ENCODE results near the gene SGCD.

Gene SGCD

GRCh38 chr5:156361436-156362109 lies 34.6 kb downstream of the SGCD start:
- TF ChIP-seq, protein P1, sequence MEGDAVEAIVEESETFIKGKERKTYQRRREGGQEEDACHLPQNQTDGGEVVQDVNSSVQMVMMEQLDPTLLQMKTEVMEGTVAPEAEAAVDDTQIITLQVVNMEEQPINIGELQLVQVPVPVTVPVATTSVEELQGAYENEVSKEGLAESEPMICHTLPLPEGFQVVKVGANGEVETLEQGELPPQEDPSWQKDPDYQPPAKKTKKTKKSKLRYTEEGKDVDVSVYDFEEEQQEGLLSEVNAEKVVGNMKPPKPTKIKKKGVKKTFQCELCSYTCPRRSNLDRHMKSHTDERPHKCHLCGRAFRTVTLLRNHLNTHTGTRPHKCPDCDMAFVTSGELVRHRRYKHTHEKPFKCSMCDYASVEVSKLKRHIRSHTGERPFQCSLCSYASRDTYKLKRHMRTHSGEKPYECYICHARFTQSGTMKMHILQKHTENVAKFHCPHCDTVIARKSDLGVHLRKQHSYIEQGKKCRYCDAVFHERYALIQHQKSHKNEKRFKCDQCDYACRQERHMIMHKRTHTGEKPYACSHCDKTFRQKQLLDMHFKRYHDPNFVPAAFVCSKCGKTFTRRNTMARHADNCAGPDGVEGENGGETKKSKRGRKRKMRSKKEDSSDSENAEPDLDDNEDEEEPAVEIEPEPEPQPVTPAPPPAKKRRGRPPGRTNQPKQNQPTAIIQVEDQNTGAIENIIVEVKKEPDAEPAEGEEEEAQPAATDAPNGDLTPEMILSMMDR (IDR thresholded peaks at IDR 0.05; ENCODE audit: insufficient read depth, low read length, poor library complexity, severe bottlenecking) = no peak
- no peak overlapping the region for H3K4me3 ChIP-seq (replicated peaks; ENCODE audit: low read depth, low read length)
- H3K27me3 ChIP-seq (replicated peaks; ENCODE audit: control insufficient read depth, insufficient read depth, low read length) = no peaks in the 10 kb centered on the region
- no peaks in the 10 kb centered on the region for H3K36me3 ChIP-seq (ENCODE audit: control insufficient read depth, insufficient read depth, low read length)
- DNase-seq (ENCODE audit: extremely low read depth, insufficient read length) = no peak

DNA sequence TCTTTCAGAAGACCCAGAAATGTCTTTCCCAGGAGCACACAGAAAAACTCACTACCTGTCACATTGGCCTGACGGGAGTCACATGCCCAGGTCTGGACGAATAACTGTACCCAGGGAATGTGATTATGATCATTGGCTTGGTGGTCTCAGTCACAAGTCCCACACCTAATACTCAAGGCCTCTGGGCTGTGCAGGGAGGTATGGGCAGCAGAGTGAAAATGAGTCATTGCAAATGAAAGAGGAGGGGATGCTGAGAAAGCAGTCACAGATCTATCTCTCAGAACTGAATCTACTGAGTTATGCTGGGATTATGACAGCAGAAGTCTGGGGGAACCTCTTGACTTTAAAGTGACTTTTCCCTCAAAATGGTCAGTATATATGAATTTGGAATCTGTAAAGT lies 36.9 kb downstream of the SGCD start:
- DNase-seq (ENCODE audit: extremely low read depth, insufficient read length) = no peak
- H3K36me3 ChIP-seq (ENCODE audit: control insufficient read depth, insufficient read depth, low read length) = no peaks in the 10 kb centered on the region
- no peaks in the 10 kb centered on the region for H3K27me3 ChIP-seq (replicated peaks; ENCODE audit: control insufficient read depth, insufficient read depth, low read length)
- no peak overlapping the region for H3K4me3 ChIP-seq (replicated peaks; ENCODE audit: low read depth, low read length)
- TF ChIP-seq, protein P1 (IDR thresholded peaks at IDR 0.05; ENCODE audit: insufficient read depth, low read length, poor library complexity, severe bottlenecking) = no peak

DNA sequence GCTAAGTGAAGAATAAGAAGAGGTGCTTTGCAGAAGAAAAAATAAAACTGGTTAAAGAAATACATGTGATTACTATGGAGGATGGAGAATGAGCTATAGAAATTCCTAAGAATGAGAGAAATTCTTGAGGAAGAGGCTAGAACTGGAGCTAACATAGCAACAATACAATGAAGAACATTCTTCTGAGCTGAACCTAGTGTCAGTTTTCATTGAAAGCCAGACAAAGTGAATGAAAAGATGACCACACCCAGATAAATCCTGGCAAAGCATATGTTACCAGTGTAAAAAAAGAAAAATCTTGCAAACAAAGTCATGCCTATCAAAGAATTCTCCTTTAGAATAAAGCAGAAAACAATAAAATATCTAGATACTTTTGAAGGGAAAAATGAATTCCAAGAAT lies 39.6 kb downstream of the SGCD start:
- TF ChIP-seq, protein P1 (IDR thresholded peaks at IDR 0.05; ENCODE audit: insufficient read depth, low read length, poor library complexity, severe bottlenecking) = no peak
- no peak overlapping the region for H3K4me3 ChIP-seq (replicated peaks; ENCODE audit: low read depth, low read length)
- no peaks in the 10 kb centered on the region for H3K36me3 ChIP-seq (ENCODE audit: control insufficient read depth, insufficient read depth, low read length)
- no peaks in the 10 kb centered on the region for H3K27me3 ChIP-seq (replicated peaks; ENCODE audit: control insufficient read depth, insufficient read depth, low read length)
- DNase-seq (ENCODE audit: extremely low read depth, insufficient read length) = no peak

GRCh38 chr5:156367597-156367996 lies 40.6 kb downstream of the SGCD start:
- no peak overlapping the region for H3K4me3 ChIP-seq (replicated peaks; ENCODE audit: low read depth, low read length)
- TF ChIP-seq, protein P1 (IDR thresholded peaks at IDR 0.05; ENCODE audit: insufficient read depth, low read length, poor library complexity, severe bottlenecking) = no peak
- DNase-seq (ENCODE audit: extremely low read depth, insufficient read length) = no peak
- H3K36me3 ChIP-seq (ENCODE audit: control insufficient read depth, insufficient read depth, low read length) = no peaks in the 10 kb centered on the region
- H3K27me3 ChIP-seq (replicated peaks; ENCODE audit: control insufficient read depth, insufficient read depth, low read length) = no peaks in the 10 kb centered on the region

DNA sequence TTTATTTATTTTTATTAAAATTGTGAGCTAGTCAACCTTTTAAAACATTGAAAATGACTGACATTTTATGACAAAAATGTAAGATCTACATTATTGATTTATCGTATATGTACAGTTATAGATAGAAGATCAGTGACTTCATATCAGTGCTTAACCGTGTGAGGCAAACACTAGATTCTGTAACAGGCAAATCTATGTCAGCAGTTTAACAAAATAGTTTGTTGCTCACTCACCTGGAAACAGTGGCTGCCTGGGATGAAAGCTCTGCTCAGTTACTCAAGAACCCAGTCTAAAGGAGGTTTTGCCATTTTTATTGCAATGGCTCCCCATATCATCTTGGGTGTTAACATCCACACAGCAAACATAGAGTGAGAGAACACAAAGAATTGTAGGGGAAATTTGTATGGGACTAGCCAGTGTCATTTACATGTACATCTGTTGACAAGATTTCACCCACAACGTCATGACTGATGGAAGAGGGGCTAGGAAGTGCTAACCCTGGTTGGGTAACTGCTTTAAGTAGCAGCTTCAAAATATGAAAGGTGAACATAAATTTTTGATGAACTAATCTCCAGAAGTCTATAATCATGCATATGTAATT lies 49.0 kb downstream of the SGCD start:
- peak; percentile 32 for DNase-seq (ENCODE audit: extremely low read depth, insufficient read length)
- TF ChIP-seq, protein P1 (IDR thresholded peaks at IDR 0.05; ENCODE audit: insufficient read depth, low read length, poor library complexity, severe bottlenecking) = no peak
- H3K4me3 ChIP-seq (replicated peaks; ENCODE audit: low read depth, low read length) = peak overlapping the region; percentile 26; the same call in 1 of the 2 replicates
- no peaks in the 10 kb centered on the region for H3K27me3 ChIP-seq (replicated peaks; ENCODE audit: control insufficient read depth, insufficient read depth, low read length)
- no peaks in the 10 kb centered on the region for H3K36me3 ChIP-seq (ENCODE audit: control insufficient read depth, insufficient read depth, low read length)
